Stimulated activated CD8-positive, alpha-beta memory T cell treated with anti-CD3 and anti-CD28 coated beads, Interleukin-2, amount 100 ng/mL, for 1 hour (primary cell): Measurements from ENCODE around the gene AGPAT3.

Source experiments
- DNase-seq, 2 donors: peaks; one replicate each; pipeline ENCODE4 v3.0.0-alpha.2; 2020; ENCODE audit warnings: low read depth in 2 of 2

Gene AGPAT3

GRCh38 chr21:43921979-43922945, 57.2 kb downstream of the AGPAT3 start:
- peak; percentile 18 to 49 for DNase-seq

GRCh38 chr21:43922949-43923348, 57.9 kb downstream of the AGPAT3 start:
- no peak for DNase-seq

- no peak for DNase-seq
Observed at GRCh38 chr21:43923391-43923790, 58.4 kb downstream of the AGPAT3 start.

DNA sequence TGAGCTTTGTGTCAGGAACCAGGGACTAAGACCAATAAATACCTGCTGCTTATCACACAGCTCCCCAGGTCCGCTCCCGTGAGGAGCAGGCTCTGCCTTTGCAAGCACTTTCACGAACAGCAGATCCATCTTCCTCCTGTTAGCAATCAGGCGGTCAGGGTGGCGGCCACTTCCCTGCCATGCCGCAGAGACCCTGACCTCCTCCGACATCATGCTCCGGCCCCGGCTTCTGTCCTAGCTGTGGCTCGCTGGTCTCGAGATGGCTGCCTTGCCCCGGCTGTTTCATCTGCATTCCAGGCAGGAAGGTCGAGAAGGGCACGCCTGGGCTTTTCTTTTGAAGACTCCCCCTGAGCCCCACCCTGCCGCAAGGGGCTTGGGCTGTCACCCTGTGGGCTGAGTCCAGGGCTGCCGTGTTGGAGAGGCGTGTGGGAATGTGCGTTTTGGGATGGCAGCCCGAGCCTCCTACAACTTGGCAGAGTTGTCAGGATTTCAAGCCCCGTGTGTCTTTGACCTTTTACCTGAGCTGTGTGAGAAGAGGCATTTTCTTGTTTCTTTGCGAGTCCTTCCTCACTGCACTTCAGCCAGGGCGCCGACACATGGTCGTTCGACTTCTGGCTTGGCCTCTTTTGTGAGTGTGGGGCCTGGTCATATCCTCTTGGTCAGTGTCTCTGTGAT, 59.5 kb downstream of the AGPAT3 start:
- DNase-seq: no peak

- DNase-seq: no peak
Observed at GRCh38 chr21:43925096-43925481, 60.1 kb downstream of the AGPAT3 start.

- DNase-seq: no peak
Observed at GRCh38 chr21:43925609-43926008, 60.6 kb downstream of the AGPAT3 start.

- no peak for DNase-seq
Observed at GRCh38 chr21:43926196-43926595, 61.2 kb downstream of the AGPAT3 start.

DNA sequence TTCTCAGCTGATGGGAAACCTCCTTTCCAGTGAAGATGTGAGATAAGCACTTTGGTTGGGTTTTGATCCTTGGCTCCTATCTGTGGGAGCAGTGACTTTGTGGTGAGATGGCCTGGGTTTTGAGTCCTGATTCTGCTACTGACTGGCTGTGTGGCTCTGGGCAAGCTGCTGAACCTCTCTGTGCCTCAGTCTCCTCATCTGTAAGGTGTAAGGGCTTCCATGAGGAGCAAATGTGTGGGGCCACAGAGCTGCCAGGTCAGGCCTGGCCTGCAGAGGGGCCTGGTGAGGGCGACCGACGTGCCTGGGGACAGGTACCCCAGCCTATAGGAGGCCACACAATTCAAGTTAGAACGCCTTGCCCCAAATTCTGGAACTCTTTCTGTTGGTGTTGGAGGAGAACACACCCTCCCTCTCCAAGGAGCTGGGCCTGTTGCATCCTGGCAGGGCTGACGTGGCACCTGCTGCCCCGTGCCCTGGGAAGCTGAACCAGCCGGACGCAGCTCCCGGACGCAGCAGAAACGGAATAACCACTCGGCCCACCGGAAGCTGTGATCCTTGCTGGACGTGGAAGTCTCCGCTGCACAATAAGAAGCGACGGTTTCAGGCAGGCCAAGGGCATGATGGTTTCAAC, 62.7 kb downstream of the AGPAT3 start:
- DNase-seq: no peak

DNA sequence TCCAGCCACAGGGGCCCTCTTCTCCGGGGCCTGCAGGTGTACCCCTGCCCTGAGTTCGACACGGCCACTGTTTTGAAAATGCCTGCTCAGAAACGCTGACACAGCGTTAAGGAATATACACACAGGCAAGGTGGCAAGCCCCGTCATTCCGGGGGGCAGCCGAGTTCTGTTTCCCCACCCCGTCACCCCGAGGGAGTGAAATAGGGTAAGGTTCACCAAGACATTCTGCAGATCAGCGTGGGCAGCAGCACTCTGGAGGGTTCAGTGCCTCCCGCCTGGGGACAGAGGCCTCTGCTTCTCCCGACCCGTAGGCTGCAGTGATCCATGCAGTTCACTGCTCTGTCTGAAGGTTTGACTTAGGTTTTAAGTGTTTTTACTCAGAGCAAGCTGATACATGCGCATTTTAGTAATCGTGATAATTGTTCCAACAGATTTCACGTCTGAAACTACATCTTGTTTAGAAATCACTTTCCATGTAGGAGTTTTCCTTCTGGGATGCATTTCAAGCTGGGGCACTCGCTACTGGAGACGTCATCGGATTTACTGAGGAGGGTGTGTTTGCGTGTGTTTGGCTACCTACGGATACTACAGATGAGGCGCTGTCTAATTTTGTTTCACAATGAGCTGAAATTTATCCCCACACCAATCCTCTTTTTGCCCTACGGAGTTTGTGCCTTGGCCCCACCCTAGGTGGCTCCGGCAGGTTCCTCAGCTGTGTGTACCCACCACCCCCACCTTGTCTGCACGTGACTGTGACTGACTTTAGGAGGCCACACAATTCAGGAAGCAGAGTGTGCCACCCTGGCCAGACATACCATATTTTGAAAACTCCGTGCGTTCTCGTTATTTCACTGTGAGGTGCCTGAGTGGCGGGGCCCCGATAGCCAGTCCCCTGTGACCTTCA, 63.5 kb downstream of the AGPAT3 start:
- no peak for DNase-seq

DNA sequence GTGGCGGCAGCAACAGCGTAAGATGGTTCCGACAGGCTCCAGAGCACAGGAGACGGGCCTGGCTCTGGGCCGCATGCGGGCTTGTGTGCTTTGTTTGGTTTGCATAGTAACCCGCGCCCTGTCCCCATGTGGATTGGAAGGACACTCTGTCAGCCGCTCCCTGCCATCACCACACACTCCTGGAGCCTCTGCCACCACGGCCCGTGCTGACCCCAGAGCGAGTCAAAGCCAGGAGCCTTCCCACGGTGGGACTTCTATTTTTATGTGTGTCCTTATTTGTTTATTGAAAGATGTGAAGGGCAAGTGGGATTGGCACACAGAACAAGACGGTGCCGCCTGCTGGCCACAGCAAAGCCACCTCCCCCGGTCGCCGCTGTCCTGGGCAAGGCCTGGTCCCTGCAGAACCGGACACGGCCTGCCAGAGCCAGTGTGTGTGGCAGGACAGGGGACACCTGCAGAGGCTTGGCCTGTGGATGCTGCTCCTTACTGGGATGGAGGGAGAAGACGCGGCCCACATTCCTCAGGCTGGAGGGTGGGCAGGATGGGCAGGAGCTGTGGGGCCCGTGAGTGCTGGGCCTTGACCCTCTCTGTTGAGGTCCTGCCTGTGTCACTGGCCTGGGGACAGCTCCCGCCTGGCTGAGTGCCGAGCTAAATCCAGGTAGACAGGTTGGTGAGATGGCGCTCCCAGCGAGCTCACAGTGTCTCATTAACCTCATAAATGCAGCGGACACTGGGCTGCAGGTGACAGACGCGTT, 64.4 kb downstream of the AGPAT3 start:
- no peak for DNase-seq

- no peak for DNase-seq
Observed at GRCh38 chr21:43930074-43930847, 65.2 kb downstream of the AGPAT3 start.

- DNase-seq: no peak
Observed at GRCh38 chr21:43930848-43931375, 65.9 kb downstream of the AGPAT3 start.

- no peak for DNase-seq
Observed at GRCh38 chr21:43931489-43931888, 66.5 kb downstream of the AGPAT3 start.

GRCh38 chr21:43932005-43932404, 67.0 kb downstream of the AGPAT3 start:
- no peak for DNase-seq

- DNase-seq: no peak
Observed at GRCh38 chr21:43933199-43933598, 68.2 kb downstream of the AGPAT3 start.

DNA sequence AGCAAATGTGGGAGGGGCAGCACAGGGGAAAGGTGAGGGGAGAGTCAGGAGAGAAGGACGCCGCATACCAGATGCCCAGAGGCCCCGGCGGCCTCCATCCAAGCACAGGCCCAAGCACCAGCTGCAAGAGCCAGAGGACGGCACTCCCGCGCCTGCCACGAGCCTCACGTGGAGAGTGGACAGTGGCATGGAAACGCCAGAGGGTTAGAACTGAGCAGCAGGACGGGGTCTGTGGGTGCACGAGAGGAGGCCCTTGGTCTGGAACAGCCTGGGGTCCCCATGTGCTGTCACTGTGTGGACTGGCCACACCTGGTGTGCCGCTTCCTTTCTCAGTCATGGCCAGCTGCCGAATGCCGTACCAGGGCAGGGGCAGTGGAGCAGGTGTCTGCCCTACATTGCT, 68.7 kb downstream of the AGPAT3 start:
- no peak for DNase-seq

- no peak for DNase-seq
Observed at GRCh38 chr21:43934116-43934515, 69.1 kb downstream of the AGPAT3 start.

- no peak for DNase-seq
Observed at GRCh38 chr21:43934716-43935705, 70.0 kb downstream of the AGPAT3 start.
